ENCODE data around the gene TRMT10B. TPM values are rescaled to one million over a fixed set of nuclear protein-coding genes. Genes with fewer than 3 reads are reported as not detected.

Gene TRMT10B
- 5.0 TPM for polyA plus RNA-seq (2012; ENCODE audit: low read depth, missing spikeins)

DNA sequence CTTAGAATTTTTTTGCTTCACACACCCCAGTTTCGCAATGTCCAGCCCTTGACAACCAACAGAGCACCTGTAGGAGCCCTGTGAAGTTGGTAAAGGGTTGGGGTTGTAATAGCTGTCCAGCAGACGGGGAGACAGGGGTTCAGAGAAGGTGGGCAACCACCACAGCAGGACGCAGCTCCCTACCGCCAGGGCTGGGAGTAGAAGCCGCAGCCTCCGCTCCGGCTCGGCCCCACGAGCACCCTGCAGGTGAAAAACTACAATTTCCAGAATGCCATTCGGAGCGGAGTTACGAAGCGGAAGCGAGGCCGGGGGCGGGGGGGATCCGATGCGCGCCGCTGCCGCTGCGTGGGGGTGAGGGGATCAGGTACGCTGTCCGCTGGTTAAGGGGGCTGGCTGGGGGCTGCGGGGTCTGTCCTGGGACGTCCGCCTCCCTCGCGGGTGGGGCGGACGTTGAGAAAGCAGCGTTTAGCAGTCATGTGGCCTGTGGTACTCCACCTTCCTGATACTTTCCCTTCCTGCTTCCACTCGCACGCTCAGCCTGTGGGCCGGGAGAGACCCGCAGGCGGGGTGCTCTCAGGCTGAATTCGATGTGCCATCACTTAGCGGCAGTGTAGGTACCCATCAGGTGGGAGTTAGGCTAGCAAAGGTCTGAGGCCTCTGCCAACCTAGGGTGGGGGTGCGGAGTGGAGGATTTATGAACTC is at the start of gene TRMT10B:
TRMT10B (plus strand) TSS at position 317 of the 702 bp plus-strand sequence. CDS start 8,127 bp downstream, outside the sequence.
- peak; percentile 2; the same call in 1 of the 2 replicates for TF ChIP-seq SPI1 (IDR thresholded peaks at IDR 0.05; ENCODE audit: low read depth, low read length)
- peak; percentile 57; the same call in 1 of the 2 replicates for TF ChIP-seq POLR2AphosphoS5 (IDR thresholded peaks at IDR 0.05; ENCODE audit: low read depth, low read length)
- no peak for TF ChIP-seq POU2F2 (IDR thresholded peaks at IDR 0.05; ENCODE audit: low read depth, low read length)
- peak; percentile 57; the same call in 1 of the 2 replicates for TF ChIP-seq POLR2A (IDR thresholded peaks at IDR 0.05; ENCODE audit: low read depth, low read length)
- FAIRE-seq (peak; percentile 80), DNase-seq (ENCODE audit: insufficient read length, low spot score) (peak; percentile 85)

DNA sequence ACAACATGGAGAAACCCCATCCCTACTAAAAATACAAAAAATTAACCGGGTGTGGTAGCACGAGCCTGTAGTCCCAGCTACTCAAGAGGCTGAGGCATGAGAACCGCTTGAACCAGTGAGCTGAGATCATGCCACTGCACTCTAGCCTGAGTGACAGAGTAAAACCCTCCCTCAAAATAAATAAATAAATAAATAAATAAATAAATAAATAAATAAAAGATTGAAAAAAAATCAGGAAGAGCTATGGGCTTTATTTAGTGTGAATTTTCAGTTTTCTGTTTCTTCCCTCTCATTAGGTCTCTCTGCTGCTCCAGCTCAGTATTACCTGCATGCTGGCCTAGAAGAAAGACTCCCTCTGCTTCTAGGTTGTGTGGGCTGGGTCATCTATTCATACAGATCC is 47.8 kb upstream of the TRMT10B start:
- DNase-seq (ENCODE audit: insufficient read length, low spot score): no peak
- FAIRE-seq: no peak
- TF ChIP-seq POLR2A (IDR thresholded peaks at IDR 0.05; ENCODE audit: low read depth, low read length) (no peak), SPI1 (IDR thresholded peaks at IDR 0.05; ENCODE audit: low read depth, low read length) (no peak), TAF1 (IDR thresholded peaks at IDR 0.05; ENCODE audit: low read depth, low read length) (no peak), POU2F2 (IDR thresholded peaks at IDR 0.05; ENCODE audit: low read depth, low read length) (no peak), PAX5 (IDR thresholded peaks at IDR 0.05; ENCODE audit: insufficient read depth, low read length, severe bottlenecking) (no peak), POLR2AphosphoS5 (IDR thresholded peaks at IDR 0.05; ENCODE audit: low read depth, low read length) (no peak)

GRCh38 chr9:37706290-37706689 is 47.3 kb upstream of the TRMT10B start:
- no peak for FAIRE-seq
- no peak for TF ChIP-seq PAX5 (IDR thresholded peaks at IDR 0.05; ENCODE audit: insufficient read depth, low read length, severe bottlenecking)
- TF ChIP-seq TAF1 (IDR thresholded peaks at IDR 0.05; ENCODE audit: low read depth, low read length): no peak
- no peak for DNase-seq (ENCODE audit: insufficient read length, low spot score)

DNA sequence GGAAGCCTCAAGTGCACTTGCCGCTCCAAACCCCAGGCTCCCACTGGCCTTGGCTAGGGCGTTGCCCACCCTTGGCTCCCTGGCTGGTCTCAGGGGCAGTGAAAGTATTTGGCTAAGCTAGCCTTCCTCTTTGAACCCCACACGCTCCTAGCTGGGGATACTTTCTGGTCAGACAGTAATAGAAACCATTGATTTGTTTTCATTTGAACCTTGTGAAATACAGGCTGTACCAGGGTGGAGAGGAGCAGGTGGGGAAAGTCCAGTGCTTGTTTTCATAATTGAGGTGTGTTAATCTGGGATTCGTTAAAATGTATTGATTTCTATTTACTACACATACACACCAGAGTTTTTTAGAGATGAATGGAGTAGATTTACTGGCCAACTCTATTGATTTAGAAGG is 45.9 kb upstream of the TRMT10B start:
- DNase-seq (ENCODE audit: insufficient read length, low spot score): no peak
- no peak for FAIRE-seq
- no peak for TF ChIP-seq POLR2AphosphoS5 (IDR thresholded peaks at IDR 0.05; ENCODE audit: low read depth, low read length)
- TF ChIP-seq PAX5 (IDR thresholded peaks at IDR 0.05; ENCODE audit: insufficient read depth, low read length, severe bottlenecking): no peak
- TF ChIP-seq TAF1 (IDR thresholded peaks at IDR 0.05; ENCODE audit: low read depth, low read length): no peak
- no peak for TF ChIP-seq POU2F2 (IDR thresholded peaks at IDR 0.05; ENCODE audit: low read depth, low read length)
- no peak for TF ChIP-seq SPI1 (IDR thresholded peaks at IDR 0.05; ENCODE audit: low read depth, low read length)
- TF ChIP-seq POLR2A (IDR thresholded peaks at IDR 0.05; ENCODE audit: low read depth, low read length): no peak

- TF ChIP-seq POU2F2 (IDR thresholded peaks at IDR 0.05; ENCODE audit: low read depth, low read length) (no peak), POLR2A (IDR thresholded peaks at IDR 0.05; ENCODE audit: low read depth, low read length) (no peak), SPI1 (IDR thresholded peaks at IDR 0.05; ENCODE audit: low read depth, low read length) (peak; percentile 77)
- FAIRE-seq: no peak
- DNase-seq (ENCODE audit: insufficient read length, low spot score): no peak
These were observed 43.6 kb upstream of the TRMT10B start for GRCh38 chr9:37710046-37710445.

GRCh38 chr9:37715260-37715659 is 38.3 kb upstream of the TRMT10B start:
- no peak for FAIRE-seq
- DNase-seq (ENCODE audit: insufficient read length, low spot score): no peak
- no peak for TF ChIP-seq POU2F2 (IDR thresholded peaks at IDR 0.05; ENCODE audit: low read depth, low read length)
- TF ChIP-seq SPI1 (IDR thresholded peaks at IDR 0.05; ENCODE audit: low read depth, low read length): no peak
- TF ChIP-seq POLR2A (IDR thresholded peaks at IDR 0.05; ENCODE audit: low read depth, low read length): no peak
- no peak for TF ChIP-seq TAF1 (IDR thresholded peaks at IDR 0.05; ENCODE audit: low read depth, low read length)

DNA sequence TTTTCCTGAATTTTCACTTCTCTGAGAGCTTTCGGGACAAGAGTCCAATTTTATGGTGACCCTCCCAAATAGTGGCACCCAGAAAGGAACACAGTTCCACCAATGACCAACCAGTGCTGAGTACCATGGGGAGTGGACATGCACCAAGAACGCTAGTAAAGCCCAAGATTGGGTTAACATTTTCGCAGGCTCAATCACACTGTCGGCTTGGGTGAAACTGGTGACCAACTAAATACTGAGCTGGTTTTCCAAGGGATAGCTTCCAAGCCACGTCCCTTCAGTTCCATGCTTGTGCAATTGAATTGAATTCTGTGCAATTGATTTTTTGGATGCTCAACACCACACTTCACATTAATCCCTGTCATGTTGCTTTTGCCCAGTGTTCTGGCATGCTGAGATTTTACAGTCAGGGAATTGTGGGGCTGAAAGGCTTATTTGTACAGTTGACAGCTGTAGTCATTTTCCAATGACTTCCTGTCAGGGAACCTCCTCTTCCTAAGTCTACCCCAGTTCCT is 37.6 kb upstream of the TRMT10B start:
- DNase-seq (ENCODE audit: insufficient read length, low spot score) (no peak), FAIRE-seq (no peak)
- TF ChIP-seq TAF1 (IDR thresholded peaks at IDR 0.05; ENCODE audit: low read depth, low read length): no peak
- no peak for TF ChIP-seq SPI1 (IDR thresholded peaks at IDR 0.05; ENCODE audit: low read depth, low read length)
- no peak for TF ChIP-seq POU2F2 (IDR thresholded peaks at IDR 0.05; ENCODE audit: low read depth, low read length)
- no peak for TF ChIP-seq POLR2A (IDR thresholded peaks at IDR 0.05; ENCODE audit: low read depth, low read length)
- TF ChIP-seq POLR2AphosphoS5 (IDR thresholded peaks at IDR 0.05; ENCODE audit: low read depth, low read length): no peak
- no peak for TF ChIP-seq PAX5 (IDR thresholded peaks at IDR 0.05; ENCODE audit: insufficient read depth, low read length, severe bottlenecking)

DNA sequence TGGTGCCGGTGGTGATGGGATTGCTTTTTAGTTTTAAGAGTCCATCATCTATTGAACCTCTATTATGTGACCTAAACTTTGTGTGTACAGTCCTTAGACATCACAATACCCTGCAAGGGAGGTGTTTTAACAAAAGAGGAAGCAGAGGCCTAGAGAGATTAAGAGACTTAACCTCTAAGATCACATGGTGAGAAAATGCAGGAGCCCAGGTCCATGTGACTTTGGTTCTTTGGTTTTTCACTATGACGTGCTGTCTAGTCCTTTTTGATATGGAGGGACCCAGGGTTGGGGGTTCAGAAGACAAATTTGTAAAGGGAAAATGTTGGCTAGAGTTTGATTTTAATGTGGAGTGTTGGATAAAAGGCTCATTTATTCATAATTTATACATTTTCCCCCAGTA is 34.1 kb upstream of the TRMT10B start:
- FAIRE-seq (no peak), DNase-seq (ENCODE audit: insufficient read length, low spot score) (no peak)
- TF ChIP-seq TAF1 (IDR thresholded peaks at IDR 0.05; ENCODE audit: low read depth, low read length): no peak
- no peak for TF ChIP-seq POU2F2 (IDR thresholded peaks at IDR 0.05; ENCODE audit: low read depth, low read length)
- no peak for TF ChIP-seq POLR2A (IDR thresholded peaks at IDR 0.05; ENCODE audit: low read depth, low read length)
- no peak for TF ChIP-seq SPI1 (IDR thresholded peaks at IDR 0.05; ENCODE audit: low read depth, low read length)
- no peak for TF ChIP-seq POLR2AphosphoS5 (IDR thresholded peaks at IDR 0.05; ENCODE audit: low read depth, low read length)
- no peak for TF ChIP-seq PAX5 (IDR thresholded peaks at IDR 0.05; ENCODE audit: insufficient read depth, low read length, severe bottlenecking)

GRCh38 chr9:37727013-37727412 is 26.6 kb upstream of the TRMT10B start:
- DNase-seq (ENCODE audit: insufficient read length, low spot score) (no peak), FAIRE-seq (no peak)
- TF ChIP-seq TAF1 (IDR thresholded peaks at IDR 0.05; ENCODE audit: low read depth, low read length) (no peak), PAX5 (IDR thresholded peaks at IDR 0.05; ENCODE audit: insufficient read depth, low read length, severe bottlenecking) (no peak), POU2F2 (IDR thresholded peaks at IDR 0.05; ENCODE audit: low read depth, low read length) (no peak), SPI1 (IDR thresholded peaks at IDR 0.05; ENCODE audit: low read depth, low read length) (no peak), POLR2A (IDR thresholded peaks at IDR 0.05; ENCODE audit: low read depth, low read length) (no peak), POLR2AphosphoS5 (IDR thresholded peaks at IDR 0.05; ENCODE audit: low read depth, low read length) (no peak)

GRCh38 chr9:37729499-37729898 is 24.1 kb upstream of the TRMT10B start:
- TF ChIP-seq PAX5 (IDR thresholded peaks at IDR 0.05; ENCODE audit: insufficient read depth, low read length, severe bottlenecking): no peak
- TF ChIP-seq POLR2AphosphoS5 (IDR thresholded peaks at IDR 0.05; ENCODE audit: low read depth, low read length): no peak
- TF ChIP-seq SPI1 (IDR thresholded peaks at IDR 0.05; ENCODE audit: low read depth, low read length): no peak
- TF ChIP-seq TAF1 (IDR thresholded peaks at IDR 0.05; ENCODE audit: low read depth, low read length): no peak
- TF ChIP-seq POLR2A (IDR thresholded peaks at IDR 0.05; ENCODE audit: low read depth, low read length): no peak
- TF ChIP-seq POU2F2 (IDR thresholded peaks at IDR 0.05; ENCODE audit: low read depth, low read length): no peak
- DNase-seq (ENCODE audit: insufficient read length, low spot score): no peak
- no peak for FAIRE-seq

All from GM12891 (cell line).